Liver (tissue), 9 donors: ENCODE measurements around the gene NXN. TPM values are rescaled to one million over a fixed set of nuclear protein-coding genes. Genes with fewer than 3 reads are reported as not detected.
"Not testable (repeated sequence)": the region's sequence is repeated elsewhere in the genome, so short reads cannot be mapped to it uniquely, and the experiment has no call there.

Source experiments
- DNase-seq: peaks from one replicate; pipeline ENCODE4 v3.0.0-alpha.2; 2017; ENCODE audit warnings: low spot score
- H3K27ac ChIP-seq, 2 donors: one replicate each; pipeline ENCODE4 v1.7.0; 2013; ENCODE audit warnings: inconsistent platforms in 2 of 2, low read length in 2 of 2, control low read depth in 1 of 2, low read depth in 1 of 2, mild to moderate bottlenecking in 1 of 2
- H3K27me3 ChIP-seq, 4 donors: one replicate each; pipeline versions ENCODE4 v1.6.1 to v1.7.0; 2013; ENCODE audit warnings: low read length in 3 of 4, inconsistent platforms in 1 of 4, mild to moderate bottlenecking in 1 of 4, moderate library complexity in 1 of 4; ENCODE audit not compliant: control insufficient read depth in 4 of 4, insufficient read depth in 4 of 4
- H3K36me3 ChIP-seq, 4 donors: one replicate each; pipeline versions ENCODE4 v1.6.1 to v1.7.0; 2013; ENCODE audit warnings: low read length in 3 of 4, mild to moderate bottlenecking in 3 of 4, low read depth in 1 of 4, moderate library complexity in 1 of 4; ENCODE audit not compliant: control insufficient read depth in 4 of 4, insufficient read depth in 3 of 4
- H3K4me1 ChIP-seq, 4 donors: one replicate each; pipeline versions ENCODE4 v1.6.1 to v1.7.0; 2013; ENCODE audit warnings: low read length in 3 of 4, mild to moderate bottlenecking in 3 of 4, moderate library complexity in 1 of 4; ENCODE audit not compliant: control insufficient read depth in 4 of 4, insufficient read depth in 4 of 4
- H3K4me3 ChIP-seq, 3 donors: one replicate each; pipeline versions ENCODE4 v1.6.1 to v1.7.0; 2013; ENCODE audit warnings: low read length in 3 of 3, control low read depth in 1 of 3, low read depth in 1 of 3, mild to moderate bottlenecking in 1 of 3
- H3K9ac ChIP-seq, 2 donors: one replicate each; pipeline ENCODE4 v1.7.0; 2013; ENCODE audit warnings: low read length in 2 of 2, mild to moderate bottlenecking in 2 of 2, moderate library complexity in 2 of 2, control low read depth in 1 of 2, low read depth in 1 of 2
- H3K9me3 ChIP-seq, 4 donors: one replicate each; pipeline versions ENCODE4 v1.6.1 to v1.7.0; 2013; ENCODE audit warnings: low read length in 3 of 4; ENCODE audit not compliant: control insufficient read depth in 4 of 4
- ATF3 ChIP-seq: IDR thresholded peaks from 2 replicates; pipeline ENCODE4 v1.6.1; 2016; ENCODE audit warnings: antibody characterized with exemption
- FOXA1 ChIP-seq: IDR thresholded peaks from 2 replicates; pipeline ENCODE4 v1.6.1; 2016; ENCODE audit warnings: antibody characterized with exemption
- FOXA2 ChIP-seq: IDR thresholded peaks from 2 replicates; pipeline ENCODE4 v1.6.1; 2016; ENCODE audit warnings: antibody characterized with exemption
- GABPA ChIP-seq, 2 donors: IDR thresholded peaks in 1 of 2; conservative IDR thresholded peaks in 1 of 2; 2 replicates each; pipeline ENCODE4 v1.6.1; 2016; ENCODE audit warnings: antibody characterized with exemption in 2 of 2, mild to moderate bottlenecking in 1 of 2, moderate library complexity in 1 of 2
- HNF4G ChIP-seq: IDR thresholded peaks from 2 replicates; pipeline ENCODE4 v1.6.1; 2016; ENCODE audit warnings: antibody characterized with exemption
- JUND ChIP-seq, 2 donors: IDR thresholded peaks; 2 replicates each; pipeline ENCODE4 v1.6.1; 2016; ENCODE audit warnings: antibody characterized with exemption in 2 of 2
- MAX ChIP-seq: IDR thresholded peaks from 2 replicates; pipeline ENCODE4 v1.6.1; 2016; ENCODE audit warnings: antibody characterized with exemption
- NR2F2 ChIP-seq: IDR thresholded peaks from 2 replicates; pipeline ENCODE4 v1.6.1; 2016; ENCODE audit warnings: antibody characterized with exemption
- RAD21 ChIP-seq, 2 donors: IDR thresholded peaks; 2 replicates each; pipeline ENCODE4 v1.6.1; 2016; ENCODE audit warnings: antibody characterized with exemption in 2 of 2, mild to moderate bottlenecking in 2 of 2
- REST ChIP-seq: IDR thresholded peaks from 2 replicates; pipeline ENCODE4 v1.6.1; 2016; ENCODE audit warnings: antibody characterized with exemption, mild to moderate bottlenecking
- RXRA ChIP-seq, 2 donors: IDR thresholded peaks; 2 replicates each; pipeline ENCODE4 v1.6.1; 2017 to 2018; ENCODE audit warnings: antibody characterized with exemption in 2 of 2, mild to moderate bottlenecking in 1 of 2
- SP1 ChIP-seq: IDR thresholded peaks from 2 replicates; pipeline ENCODE4 v1.6.1; 2018; ENCODE audit warnings: antibody characterized with exemption, mild to moderate bottlenecking
- TAF1 ChIP-seq: conservative IDR thresholded peaks from 2 replicates; pipeline ENCODE4 v1.6.1; 2016; ENCODE audit warnings: antibody characterized with exemption, mild to moderate bottlenecking
- ZBTB33 ChIP-seq: IDR thresholded peaks from 2 replicates; pipeline ENCODE4 v1.6.1; 2016; ENCODE audit warnings: antibody characterized with exemption
- WGBS: extraction: QIAGEN DNeasy Blood & Tissue Kit; methylation state at CpG from one replicate; pipeline ENCODE4 v1.1.7; 2013; 5-methylcytosine and 5-hydroxymethylcytosine counted together
- polyA plus RNA-seq, 2 donors: library from polyadenylated mRNA; stranded (reverse) in 1 of 2; unstranded in 1 of 2; fragments of 200-250 nt in 1 of 2; fragments of >200 nt in 1 of 2; fragmentation: Nextera tagmentation in 1 of 2; extraction: Ambion mirVana in 1 of 2; gene quantifications; one replicate each; pipeline versions ENCODE4 v1.2.1 to v1.2.3, GENCODE V29; 2013 to 2015
- total RNA-seq, 2 donors: library from RNA; depleted of rRNA; stranded (reverse); fragments of >200 nt; gene quantifications; one replicate each; pipeline ENCODE4 v1.2.3, GENCODE V29; 2014
- donor health status: healthy.
- donor health status: healthy.
- donor health status: healthy.
- donor health status: healthy.
- donor health status: healthy.

The NXN gene
- total and polyA plus RNA-seq, 4 donors = 2.3 to 4.5 (median 3.3) TPM

DNA sequence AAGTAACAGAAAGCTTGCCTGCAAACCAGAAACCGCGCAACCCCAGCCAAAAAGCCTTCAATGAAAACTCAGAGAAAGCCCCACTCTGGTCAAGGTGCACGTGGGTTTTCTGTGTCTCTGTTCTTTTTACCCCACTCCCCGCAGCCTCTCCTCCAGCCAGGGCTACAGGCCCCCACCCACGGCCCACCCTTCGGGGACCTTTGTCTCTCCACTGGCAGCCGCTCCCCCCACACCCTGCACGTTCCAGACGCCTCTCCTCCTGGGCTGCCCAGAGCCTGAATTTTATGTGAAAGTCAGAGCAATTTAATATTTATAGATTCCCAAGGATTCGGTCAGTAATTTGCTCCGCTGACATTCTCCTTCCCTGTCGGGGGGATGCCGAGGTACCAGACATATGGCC, 173.2 kb downstream of the NXN start:
- no peaks in the 10 kb centered on the region for H3K9me3 ChIP-seq
- no peak overlapping the region for H3K27ac ChIP-seq
- H3K36me3 ChIP-seq = no peaks in the 10 kb centered on the region
- H3K27me3 ChIP-seq = no peaks in the 10 kb centered on the region
- no peaks in the 10 kb centered on the region for H3K4me1 ChIP-seq
- no peak overlapping the region for H3K9ac ChIP-seq
- TF ChIP-seq MAX (no peak), FOXA1 (no peak), HNF4G (no peak), TAF1 (no peak), RXRA (IDR thresholded peaks at IDR 0.05) (no peak), REST (no peak), RAD21 (IDR thresholded peaks at IDR 0.05) (no peak), ATF3 (no peak), NR2F2 (no peak), ZBTB33 (no peak), SP1 (no peak), FOXA2 (no peak), JUND (IDR thresholded peaks at IDR 0.05) (no peak), GABPA (IDR thresholded peaks at IDR 0.05 in 1 of 2, conservative IDR thresholded peaks at IDR 0.05 in 1 of 2) (no peak)
- no peak overlapping the region for H3K4me3 ChIP-seq
- WGBS = 80% methylated on average over 13 of the region's 13 CpGs
- DNase-seq = no peak

DNA sequence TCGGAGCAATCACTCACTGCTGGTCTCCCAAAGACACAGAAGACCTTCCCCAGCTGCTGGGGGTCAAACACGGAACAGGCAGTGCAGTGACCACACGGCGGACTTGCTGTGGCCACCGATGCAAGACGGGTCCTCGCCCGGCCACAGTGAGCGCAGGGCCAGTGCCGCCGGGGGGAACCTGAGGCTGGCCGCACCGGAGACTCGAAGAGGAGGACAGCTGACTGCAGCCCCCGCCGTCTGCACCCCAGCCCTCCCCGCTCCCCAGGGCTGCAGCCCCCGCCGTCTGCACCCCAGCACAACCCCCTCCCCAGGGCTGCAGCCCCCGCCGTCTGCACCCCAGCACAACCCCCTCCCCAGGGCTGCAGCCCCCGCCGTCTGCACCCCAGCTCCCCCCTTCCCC, 173.7 kb downstream of the NXN start:
- not testable (repeated sequence) for DNase-seq

More for the DNA sequence above, 173.7 kb downstream of the NXN start:
- not testable (repeated sequence) for H3K27ac ChIP-seq, H3K4me3 ChIP-seq, H3K36me3 ChIP-seq, H3K4me1 ChIP-seq, H3K9ac ChIP-seq, H3K27me3 ChIP-seq, H3K9me3 ChIP-seq
- WGBS = 91% methylated on average over 23 of the region's 23 CpGs
